ENCODE results near the gene C18orf32.

DNA sequence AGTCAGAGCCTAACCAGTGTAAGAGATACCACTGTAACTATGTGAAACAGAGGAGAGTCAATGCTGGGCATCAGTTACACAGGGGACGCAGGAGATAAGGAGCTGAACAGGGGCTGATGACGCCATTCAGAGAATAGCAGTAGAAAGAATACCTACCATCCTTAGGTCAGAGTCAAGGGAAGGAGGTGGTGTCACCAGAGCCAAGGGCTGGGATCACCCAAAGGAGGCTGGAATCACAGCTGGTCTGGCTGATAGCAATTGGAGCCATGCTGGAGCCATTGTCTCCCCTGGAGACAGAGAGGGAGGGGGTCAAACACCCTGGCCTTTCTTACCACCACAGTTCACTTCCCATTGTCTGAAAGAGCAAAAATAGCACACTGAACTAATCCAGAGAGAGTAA, 37.3 kb upstream of the C18orf32 start:
- TF ChIP-seq, protein P1, sequence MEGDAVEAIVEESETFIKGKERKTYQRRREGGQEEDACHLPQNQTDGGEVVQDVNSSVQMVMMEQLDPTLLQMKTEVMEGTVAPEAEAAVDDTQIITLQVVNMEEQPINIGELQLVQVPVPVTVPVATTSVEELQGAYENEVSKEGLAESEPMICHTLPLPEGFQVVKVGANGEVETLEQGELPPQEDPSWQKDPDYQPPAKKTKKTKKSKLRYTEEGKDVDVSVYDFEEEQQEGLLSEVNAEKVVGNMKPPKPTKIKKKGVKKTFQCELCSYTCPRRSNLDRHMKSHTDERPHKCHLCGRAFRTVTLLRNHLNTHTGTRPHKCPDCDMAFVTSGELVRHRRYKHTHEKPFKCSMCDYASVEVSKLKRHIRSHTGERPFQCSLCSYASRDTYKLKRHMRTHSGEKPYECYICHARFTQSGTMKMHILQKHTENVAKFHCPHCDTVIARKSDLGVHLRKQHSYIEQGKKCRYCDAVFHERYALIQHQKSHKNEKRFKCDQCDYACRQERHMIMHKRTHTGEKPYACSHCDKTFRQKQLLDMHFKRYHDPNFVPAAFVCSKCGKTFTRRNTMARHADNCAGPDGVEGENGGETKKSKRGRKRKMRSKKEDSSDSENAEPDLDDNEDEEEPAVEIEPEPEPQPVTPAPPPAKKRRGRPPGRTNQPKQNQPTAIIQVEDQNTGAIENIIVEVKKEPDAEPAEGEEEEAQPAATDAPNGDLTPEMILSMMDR (IDR thresholded peaks at IDR 0.05; ENCODE audit: borderline replicate concordance, extremely low read depth, low read length, poor library complexity, severe bottlenecking), result no peak
- TF ChIP-seq EZH2 (IDR thresholded peaks at IDR 0.05; ENCODE audit: borderline replicate concordance, low read depth, low read length, severe bottlenecking), result no peak

Measured in DND-41 (cell line).